GM12875 (cell line): ENCODE measurements around the gene CYTH3.

ENCODE experiments used
- H3K4me3 ChIP-seq: one replicate; pipeline ENCODE4 v1.5.1; 2011; ENCODE audit warnings: low read depth, low read length, control low read depth
- TF ChIP-seq, protein P1 (sequence below): IDR thresholded peaks from 2 replicates; pipeline ENCODE4 v1.5.1; 2011; ENCODE audit warnings: low read depth, mild to moderate bottlenecking, control low read depth, inconsistent platforms, low read length, moderate library complexity, borderline replicate concordance; ENCODE audit not compliant: insufficient read depth

The CYTH3 gene

DNA sequence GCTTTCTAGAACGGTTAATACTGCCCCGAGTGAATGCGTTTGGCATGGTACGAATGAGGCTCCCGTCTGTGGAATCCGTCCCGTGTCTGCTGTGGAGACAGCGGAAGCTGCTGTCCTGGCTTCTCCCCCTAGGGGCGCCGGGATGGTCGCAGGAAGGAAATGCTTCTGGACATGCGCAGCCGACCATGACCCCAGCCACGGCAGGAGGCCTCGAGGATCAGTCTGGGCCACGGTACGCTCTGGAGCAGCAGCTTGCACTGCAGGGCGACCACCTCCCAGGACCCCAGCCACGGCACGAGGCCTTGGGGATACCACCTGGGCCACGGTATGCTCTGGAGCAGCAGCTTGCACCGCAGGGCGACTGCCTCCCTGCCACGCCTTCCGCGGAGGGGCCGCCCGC lies 107.9 kb downstream of the CYTH3 start:
- TF ChIP-seq, protein P1, sequence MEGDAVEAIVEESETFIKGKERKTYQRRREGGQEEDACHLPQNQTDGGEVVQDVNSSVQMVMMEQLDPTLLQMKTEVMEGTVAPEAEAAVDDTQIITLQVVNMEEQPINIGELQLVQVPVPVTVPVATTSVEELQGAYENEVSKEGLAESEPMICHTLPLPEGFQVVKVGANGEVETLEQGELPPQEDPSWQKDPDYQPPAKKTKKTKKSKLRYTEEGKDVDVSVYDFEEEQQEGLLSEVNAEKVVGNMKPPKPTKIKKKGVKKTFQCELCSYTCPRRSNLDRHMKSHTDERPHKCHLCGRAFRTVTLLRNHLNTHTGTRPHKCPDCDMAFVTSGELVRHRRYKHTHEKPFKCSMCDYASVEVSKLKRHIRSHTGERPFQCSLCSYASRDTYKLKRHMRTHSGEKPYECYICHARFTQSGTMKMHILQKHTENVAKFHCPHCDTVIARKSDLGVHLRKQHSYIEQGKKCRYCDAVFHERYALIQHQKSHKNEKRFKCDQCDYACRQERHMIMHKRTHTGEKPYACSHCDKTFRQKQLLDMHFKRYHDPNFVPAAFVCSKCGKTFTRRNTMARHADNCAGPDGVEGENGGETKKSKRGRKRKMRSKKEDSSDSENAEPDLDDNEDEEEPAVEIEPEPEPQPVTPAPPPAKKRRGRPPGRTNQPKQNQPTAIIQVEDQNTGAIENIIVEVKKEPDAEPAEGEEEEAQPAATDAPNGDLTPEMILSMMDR = no peak
- H3K4me3 ChIP-seq = no peak overlapping the region

DNA sequence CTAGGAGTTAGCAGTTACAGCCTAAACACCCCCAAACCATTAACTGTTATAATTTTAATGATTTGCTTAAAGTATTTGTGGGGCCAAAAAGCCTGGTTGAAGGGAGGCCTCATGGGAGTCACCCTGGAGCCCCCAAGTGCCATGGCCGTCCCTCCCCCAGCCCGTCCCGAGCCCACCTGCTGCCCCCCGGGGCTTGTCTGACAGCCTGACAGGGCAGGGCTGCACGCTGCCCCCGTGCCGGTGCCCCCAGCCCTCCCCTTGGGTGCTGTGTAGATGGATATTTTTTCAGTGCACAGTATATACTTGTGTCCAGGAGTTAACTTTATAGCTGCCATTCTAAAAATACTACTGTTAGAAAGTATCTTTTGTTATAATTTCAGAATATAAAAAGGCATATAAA lies 108.4 kb downstream of the CYTH3 start:
- TF ChIP-seq, protein P1 = no peak
- no peak overlapping the region for H3K4me3 ChIP-seq

DNA sequence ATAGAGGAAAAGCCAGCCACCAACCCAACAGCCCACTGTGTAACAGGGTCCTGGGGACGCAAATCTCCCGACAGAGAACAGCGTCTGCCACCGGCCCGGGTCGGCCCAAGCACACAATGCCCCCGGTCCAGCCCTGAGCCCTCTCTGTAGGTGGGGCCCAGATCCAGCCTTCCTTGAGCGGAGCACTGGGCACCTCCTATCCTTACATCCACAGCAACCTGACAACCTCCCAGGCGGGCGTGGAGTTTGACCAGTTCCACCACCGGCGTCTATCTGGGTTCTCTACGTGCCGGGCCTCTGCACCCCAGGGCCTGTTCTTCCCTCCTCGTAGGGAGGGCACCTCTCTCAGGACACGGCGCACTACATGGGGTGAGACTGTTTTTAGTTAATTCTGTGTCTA lies 109.0 kb downstream of the CYTH3 start:
- H3K4me3 ChIP-seq = no peak overlapping the region
- TF ChIP-seq, protein P1 = no peak

DNA sequence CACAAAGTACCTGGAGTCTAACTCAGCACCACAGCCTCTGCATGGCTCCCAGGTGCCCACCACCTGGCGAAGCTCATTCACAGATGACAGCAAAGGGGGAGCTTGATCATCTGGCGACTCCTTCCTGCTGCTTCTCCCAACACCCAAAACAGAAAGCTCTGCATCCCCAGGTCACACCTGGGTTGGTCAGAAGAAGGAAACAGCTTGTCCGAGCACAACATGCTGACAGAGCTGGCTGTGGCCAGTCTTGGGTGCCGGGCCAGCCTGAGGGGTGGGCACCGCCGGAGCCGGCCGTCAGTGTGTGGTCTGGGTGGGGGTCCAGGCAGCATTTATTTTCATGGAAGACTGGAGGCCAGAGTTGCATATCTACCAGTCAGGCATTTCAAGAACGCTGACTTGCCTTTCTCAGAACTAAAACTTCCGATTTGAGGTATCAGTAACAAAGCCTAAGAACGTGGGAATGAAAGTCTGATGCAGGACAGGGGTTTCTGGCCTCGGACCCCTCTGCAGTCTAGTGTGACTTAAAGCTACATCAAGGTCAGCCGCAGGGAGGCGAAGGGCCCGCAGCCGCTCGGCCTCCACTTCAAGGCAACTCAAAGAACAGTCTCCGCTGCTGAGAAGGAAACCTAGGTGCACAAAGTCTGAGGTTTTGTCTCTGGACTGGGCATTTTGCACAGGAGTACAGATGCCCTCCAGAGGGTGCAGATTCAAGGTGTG lies 109.6 kb downstream of the CYTH3 start:
- TF ChIP-seq, protein P1 = no peak
- no peak overlapping the region for H3K4me3 ChIP-seq

DNA sequence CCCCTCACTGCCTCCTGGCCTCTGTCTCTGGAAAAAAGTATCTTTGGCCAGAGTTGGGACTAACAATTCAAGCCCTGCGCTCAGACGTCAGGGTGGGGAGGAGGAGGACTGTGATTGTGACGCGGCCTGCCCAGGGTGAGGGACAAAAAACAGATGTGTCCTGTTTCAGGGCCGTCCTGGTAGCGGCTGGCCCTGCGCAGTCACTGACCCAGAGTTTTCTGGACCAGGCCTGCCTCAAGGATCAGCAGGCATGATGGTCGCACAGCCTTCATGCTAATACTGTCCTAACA lies 110.1 kb downstream of the CYTH3 start:
- TF ChIP-seq, protein P1 = no peak
- H3K4me3 ChIP-seq = no peak overlapping the region

DNA sequence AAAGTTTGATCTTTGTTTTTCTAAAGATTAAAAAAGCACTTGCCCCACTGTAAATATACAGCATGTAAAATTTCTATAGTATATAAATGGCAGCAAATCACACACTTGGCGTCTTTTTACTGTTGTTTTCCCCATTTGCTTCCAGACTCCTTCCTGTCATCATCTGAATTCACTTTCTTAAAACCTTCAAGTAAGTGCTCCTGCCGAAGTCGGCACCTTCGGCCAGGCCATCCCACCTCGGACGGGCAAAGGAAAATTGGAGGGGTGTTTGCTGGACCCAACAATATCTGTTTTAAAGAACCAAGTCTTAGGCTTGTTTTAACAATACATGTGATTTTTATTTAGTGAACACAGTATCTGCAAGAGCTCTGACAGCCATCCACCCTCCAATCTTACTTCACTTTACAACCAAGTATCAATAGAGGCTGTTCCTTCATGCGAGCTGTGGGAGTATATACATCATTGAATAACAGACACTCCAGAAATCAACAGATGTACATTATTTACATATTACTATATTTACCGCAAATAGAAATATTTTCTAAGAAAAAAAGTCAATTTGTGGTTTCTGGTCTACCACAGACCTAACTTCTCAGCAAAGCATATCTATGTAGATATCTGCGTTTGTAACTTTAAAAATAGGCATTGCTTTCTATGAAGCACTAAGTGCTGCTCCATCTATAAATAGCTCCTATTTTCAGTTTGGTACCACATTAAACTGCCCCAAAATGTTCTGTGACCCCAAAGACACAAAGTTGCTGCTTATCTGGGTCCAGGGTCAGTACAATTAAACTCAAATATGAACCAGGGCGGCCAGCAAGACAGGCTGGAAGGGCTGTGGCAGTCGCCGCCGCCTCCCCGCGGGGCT lies 110.7 kb downstream of the CYTH3 start:
- TF ChIP-seq, protein P1 = no peak
- H3K4me3 ChIP-seq = no peak overlapping the region

DNA sequence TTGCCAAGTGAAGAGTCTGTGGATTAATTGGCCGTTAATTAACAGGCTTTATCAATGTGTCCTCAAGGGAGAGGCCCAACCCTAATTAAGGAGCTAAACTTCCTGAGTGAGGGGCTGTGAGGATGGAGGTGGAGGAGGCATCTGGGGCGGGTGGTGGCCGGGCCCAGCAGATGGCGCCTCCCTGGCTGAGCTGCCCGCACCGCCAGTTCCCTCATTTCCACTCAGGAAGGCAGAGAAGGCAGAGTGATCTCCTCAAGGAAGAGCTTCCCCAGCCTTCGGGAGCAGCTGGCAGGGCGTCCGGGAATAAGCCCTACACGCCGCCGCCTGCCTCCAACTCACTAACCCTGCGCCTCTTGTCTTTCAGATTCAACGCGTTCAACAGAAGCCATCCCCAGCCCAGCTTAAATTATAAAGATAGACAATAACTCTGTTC lies 112.2 kb downstream of the CYTH3 start:
- TF ChIP-seq, protein P1 = peak; percentile 23; the same call in 1 of the 2 replicates
- H3K4me3 ChIP-seq = no peak overlapping the region
